H1 (cell line): ENCODE results near the gene HINT2. TPM values are rescaled to one million over a fixed set of nuclear protein-coding genes. Genes with fewer than 3 reads are reported as not detected.

Experiments
- JUND ChIP-seq: IDR thresholded peaks from 2 replicates; pipeline ENCODE4 v1.6.1; 2011; ENCODE audit warnings: mild to moderate bottlenecking, improper control_type of control experiment, low read length
- TEAD4 ChIP-seq: IDR thresholded peaks from 2 replicates; pipeline ENCODE4 v1.6.1; 2012; ENCODE audit warnings: low read depth, low read length, inconsistent platforms, mixed read lengths
- YY1 ChIP-seq: IDR thresholded peaks from 2 replicates; pipeline ENCODE4 v1.6.1; 2011; ENCODE audit warnings: low read depth, mild to moderate bottlenecking, low read length
- polyA plus RNA-seq, 7 experiments: library from polyadenylated mRNA; depleted of rRNA in 3 of 7; stranded (reverse) in 5 of 7; unstranded in 2 of 7; fragments of >200 nt in 5 of 7; fragments of 200-250 nt in 2 of 7; gene quantifications; 1 replicate in 5 of 7; 2 replicates in 1 of 7; 4 replicates in 1 of 7; pipeline versions ENCODE4 v1.2.1 to v1.2.3, GENCODE V29; 2011 to 2013; ENCODE audit warnings: missing spikeins in 2 of 7, mixed read lengths in 2 of 7
- total RNA-seq: library from RNA; stranded (reverse); fragmentation: NEBNext Ultra II Directional; extraction: Animal tissue kit (Norgen Biotek cat#: 25700); gene quantifications from 2 replicates; pipeline ENCODE4 v1.2.1, GENCODE V29; 2021
- TF ChIP-seq, protein P1 (sequence below): IDR thresholded peaks from 2 replicates; pipeline ENCODE4 v1.6.1; 2011; ENCODE audit warnings: low read length, improper control_type of control experiment

The HINT2 gene
- total and polyA plus RNA-seq, 2 of the 8 experiments (the other 6 are each of a cell fraction or from before 2014, with no cell fraction given) = 32.1 to 51.2 TPM

GRCh38 chr9:35836595-35836994 is 21.8 kb upstream of the HINT2 start (continued):
- TF ChIP-seq, protein P1, sequence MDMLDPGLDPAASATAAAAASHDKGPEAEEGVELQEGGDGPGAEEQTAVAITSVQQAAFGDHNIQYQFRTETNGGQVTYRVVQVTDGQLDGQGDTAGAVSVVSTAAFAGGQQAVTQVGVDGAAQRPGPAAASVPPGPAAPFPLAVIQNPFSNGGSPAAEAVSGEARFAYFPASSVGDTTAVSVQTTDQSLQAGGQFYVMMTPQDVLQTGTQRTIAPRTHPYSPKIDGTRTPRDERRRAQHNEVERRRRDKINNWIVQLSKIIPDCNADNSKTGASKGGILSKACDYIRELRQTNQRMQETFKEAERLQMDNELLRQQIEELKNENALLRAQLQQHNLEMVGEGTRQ = no peak
- TF ChIP-seq YY1 (no peak), JUND (no peak), TEAD4 (no peak)
